HG03520 (cell line): ENCODE data around the gene GABRG3.
"Not testable (repeated sequence)": the region's sequence is repeated elsewhere in the genome, so short reads cannot be mapped to it uniquely, and the experiment has no call there.

Experiments
- ATAC-seq: cut with Tn5 transposase; IDR thresholded peaks from one replicate; pipeline ENCODE4 v1.9.1; 2021; ENCODE audit warnings: mild to moderate bottlenecking, moderate library complexity; ENCODE audit not compliant: unreplicated experiment

Gene GABRG3

GRCh38 chr15:27324886-27325615 is 354.1 kb downstream of the GABRG3 start:
- no peak for ATAC-seq

- ATAC-seq = no peak
These were observed 356.6 kb downstream of the GABRG3 start for GRCh38 chr15:27327467-27328025.

DNA sequence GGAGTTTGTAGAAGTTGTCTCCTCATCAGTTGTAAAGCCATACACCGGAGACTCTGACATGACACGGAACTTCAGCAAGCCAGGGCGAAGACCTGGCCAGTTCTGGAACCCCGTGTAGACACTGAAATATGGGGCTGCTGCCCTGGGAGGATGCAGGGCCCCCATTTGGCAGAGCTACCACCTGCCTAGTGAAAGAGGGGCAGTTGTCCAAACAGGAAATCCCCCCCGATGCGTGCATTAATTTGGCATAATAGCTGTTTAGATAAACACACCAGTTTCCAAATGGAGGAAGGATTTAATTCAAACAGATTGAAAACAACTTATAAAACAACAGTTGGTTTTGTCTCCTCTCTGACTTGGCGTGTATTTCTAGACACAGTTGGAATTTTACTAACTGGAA is 357.2 kb downstream of the GABRG3 start:
- ATAC-seq = no peak

- ATAC-seq = no peak
These were observed 357.6 kb downstream of the GABRG3 start for GRCh38 chr15:27328608-27329007.

GRCh38 chr15:27330326-27330725 is 359.3 kb downstream of the GABRG3 start:
- ATAC-seq = no peak

DNA sequence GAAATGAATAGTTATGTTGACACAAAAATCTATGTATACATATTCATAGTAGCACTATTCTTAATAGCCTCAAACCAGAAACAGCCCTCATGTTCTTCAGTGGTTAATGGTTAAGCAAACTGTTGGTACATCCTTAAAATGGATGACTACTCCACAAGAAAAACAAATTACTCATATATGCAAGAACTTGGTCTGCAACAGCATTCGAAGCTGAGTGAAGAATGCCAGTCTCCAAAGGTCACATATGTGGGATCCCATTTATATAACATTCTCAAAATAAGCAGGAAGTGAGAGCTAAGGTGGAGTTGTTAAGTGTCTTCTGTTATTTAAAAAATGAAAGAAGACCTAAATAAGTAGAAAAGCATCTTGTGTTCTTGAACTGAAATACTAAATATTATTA is 365.7 kb downstream of the GABRG3 start:
- ATAC-seq = no peak

GRCh38 chr15:27339138-27339537 is 368.2 kb downstream of the GABRG3 start:
- no peak for ATAC-seq

GRCh38 chr15:27341780-27342343 is 370.9 kb downstream of the GABRG3 start:
- ATAC-seq = no peak

DNA sequence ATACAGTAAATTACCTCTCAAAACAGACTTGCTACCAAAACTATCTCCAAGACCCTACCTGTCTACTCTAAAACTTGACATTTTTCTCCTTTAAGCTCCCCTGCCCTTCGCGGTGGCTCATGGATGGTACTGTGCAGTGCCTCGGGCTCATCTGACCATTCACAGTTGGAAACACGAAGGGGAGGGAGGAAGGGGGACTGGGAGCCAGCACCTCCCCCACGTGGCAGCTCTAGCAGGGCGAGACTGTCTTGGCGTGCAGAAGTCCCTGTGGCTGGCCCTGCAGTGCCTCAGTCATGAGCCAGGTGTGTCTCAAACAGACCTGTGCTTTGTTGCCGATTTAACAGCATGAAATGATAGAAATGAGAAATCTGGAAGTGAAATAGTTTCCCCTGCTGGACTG is 372.0 kb downstream of the GABRG3 start:
- ATAC-seq = no peak

DNA sequence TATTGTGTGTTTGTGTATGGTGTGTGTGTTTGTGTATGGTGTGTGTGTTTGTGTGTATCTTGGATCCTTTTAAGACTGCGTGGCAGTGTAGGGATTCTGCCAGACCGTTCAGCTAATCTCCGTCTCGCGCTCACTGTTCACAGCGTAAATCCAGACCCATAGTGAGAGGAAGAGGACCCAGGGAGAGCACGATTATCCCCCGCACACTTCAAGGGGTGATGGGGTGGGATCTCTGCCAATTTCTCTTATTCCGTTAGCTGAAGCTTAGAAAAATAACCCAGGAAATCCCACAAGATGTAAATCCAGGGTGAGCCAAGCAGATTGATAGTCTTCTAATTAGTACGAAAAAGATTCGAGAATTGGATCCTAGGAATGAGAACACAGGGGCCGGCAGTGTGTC is 381.2 kb downstream of the GABRG3 start:
- ATAC-seq = no peak

- ATAC-seq = no peak
These were observed 382.9 kb downstream of the GABRG3 start for GRCh38 chr15:27353856-27354255.

DNA sequence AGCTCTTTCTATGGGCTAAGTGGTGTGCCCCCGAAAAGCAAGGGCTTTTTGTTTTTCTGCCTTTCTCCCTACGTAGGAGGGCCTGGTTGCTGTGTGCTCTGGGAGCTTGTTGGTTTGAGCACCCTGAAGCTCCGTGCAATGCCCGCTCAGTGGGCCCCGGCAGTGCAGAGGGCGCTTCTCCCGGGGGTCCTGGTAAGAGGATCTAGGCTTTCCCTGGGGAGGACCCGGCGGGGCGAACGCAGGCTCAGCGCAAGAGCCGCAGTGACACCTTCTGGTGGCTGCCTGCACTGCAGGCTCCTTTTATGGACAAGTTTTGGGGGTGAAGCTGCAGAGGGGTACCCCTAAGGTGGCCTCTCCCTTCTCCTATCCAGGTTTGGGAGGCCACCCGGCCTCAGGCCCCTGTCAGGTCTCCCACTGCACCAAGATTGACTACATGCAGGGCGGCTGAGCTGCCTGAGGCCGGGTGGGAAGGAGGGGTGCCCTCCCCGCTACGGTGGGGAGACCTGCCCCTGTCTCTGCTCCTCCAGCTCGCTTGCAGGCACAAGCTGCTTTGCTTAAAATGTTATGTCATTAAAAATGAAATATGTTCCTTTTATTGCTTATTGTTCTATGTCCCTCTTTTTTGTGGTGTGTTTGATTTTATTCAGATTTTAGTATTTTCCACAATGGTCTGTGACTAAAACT is 387.9 kb downstream of the GABRG3 start:
- ATAC-seq = no peak

DNA sequence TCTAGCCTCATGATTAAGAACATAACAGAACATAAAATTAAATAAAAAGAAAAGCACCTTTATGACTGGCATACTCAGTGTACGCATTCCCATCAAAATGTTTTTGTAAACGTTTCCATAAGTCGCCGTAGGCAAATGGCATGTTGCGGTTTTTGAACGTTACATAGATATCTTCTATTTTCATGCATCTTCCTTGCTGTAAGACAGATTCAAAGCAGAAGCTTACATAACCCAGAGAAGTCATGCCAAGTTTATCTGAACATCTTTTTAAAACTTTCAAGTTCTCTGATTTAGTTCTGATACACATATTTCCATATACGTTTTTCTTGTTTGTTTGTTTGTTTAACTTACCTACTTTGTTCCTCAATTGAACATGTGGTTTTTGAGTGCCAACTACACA is 388.6 kb downstream of the GABRG3 start:
- no peak for ATAC-seq

- no peak for ATAC-seq
These were observed 389.3 kb downstream of the GABRG3 start for GRCh38 chr15:27360316-27360715.

DNA sequence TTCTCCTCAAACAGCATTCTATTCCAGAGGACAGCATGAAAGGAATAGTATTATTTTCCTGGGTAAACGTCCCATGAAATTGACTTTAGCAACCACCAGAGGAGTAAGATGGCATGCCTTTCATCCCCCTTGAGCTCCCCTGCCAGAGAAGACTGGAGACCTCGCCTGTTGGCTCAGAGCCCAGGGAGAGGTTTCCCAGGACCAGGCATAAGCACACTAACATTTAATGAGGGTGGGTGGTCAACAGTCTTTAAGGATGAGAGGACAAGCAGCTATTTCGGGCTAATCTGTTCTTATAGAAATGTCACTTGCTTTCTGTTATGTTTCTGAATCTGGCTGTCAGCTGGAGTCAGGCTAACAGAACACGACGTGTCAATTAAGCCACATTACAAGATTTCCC is 390.5 kb downstream of the GABRG3 start:
- no peak for ATAC-seq

DNA sequence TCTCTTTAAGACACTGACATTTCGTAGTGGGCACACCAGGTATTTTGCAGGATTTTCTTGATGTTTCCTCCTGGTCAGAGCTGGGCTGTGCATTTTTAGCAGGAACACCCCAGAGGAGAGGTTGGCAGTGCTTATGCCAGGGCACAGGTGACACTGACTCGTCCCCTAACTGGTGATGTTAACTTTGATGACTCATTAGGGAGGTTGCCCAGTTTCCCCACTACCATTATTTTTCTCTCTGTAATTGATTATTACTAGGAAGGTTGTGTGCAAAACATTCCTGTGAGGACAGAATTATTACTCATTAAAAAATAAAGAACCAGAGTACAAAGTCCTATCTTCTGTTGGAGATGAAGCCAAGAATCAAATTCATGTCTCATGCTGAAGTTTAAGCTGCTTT is 394.5 kb downstream of the GABRG3 start:
- ATAC-seq = no peak

DNA sequence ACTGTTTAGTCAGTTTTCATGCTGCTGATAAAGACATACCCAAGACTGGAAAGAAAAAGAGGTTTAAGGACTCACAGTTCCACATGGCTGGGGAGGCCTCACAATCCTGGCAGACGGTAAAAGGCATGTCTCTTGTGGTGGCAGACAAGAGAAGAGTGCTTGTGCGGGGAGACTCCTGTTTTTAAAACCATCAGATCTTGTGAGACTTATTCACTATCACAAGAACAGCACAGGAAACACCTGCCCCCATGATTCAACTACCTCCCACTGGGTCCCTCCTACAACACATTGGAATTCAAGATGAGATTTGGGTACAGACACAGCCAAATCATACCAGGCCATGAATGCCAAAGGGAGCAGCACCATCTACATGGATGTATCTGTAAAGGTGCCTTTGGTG is 406.4 kb downstream of the GABRG3 start:
- ATAC-seq = not testable (repeated sequence)

DNA sequence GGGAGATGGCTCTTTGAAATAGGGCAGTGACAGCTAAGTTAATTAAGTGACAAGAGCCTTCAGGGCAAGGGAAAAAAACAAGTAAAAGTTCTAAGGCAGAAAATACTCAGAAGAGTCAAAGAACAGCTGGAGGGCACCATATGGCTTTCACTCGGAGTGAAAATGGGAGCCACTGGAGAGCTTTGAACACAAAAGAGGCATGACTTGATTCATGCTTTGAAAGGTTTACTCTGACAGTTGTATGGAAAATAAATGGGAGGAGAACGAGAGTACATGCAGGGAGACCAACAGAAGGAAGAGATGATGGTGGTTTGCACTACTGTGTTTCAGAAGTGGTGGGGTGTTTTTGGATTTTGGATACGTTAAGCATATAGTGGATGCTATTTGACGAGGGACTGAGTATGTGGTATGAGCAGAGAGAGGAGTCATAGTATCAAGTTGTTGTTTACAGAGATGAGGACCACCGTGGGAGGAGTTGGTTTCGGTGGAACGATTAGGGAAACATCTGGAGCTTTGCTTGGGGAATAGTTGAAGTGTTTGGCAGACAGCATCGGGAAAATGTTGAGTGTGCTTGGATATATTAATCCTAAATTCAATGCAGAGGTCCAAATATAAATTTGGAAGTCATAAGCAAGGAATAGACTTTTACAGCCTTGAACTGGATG is 411.5 kb downstream of the GABRG3 start:
- no peak for ATAC-seq

GRCh38 chr15:27383726-27384125 is 412.7 kb downstream of the GABRG3 start:
- no peak for ATAC-seq

DNA sequence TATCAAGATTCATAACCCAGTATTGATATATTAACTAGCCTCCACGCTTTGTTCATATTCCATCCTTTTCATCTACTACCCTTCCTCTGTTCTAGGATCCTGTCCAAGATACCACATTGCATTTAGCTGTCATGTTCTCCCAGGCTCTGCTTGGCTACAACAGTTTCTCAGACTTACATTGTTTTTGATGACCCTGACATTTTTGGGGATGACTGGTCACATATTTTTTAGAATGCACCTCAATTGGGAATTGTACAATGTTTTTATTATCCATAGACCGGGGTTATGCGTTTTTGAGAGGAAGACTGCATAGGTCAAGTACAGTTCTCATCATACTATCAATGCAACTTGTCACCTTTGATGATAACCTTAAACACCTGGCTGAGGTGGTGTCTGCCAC is 421.2 kb downstream of the GABRG3 start:
- no peak for ATAC-seq

GRCh38 chr15:27396521-27396920 is 425.5 kb downstream of the GABRG3 start:
- ATAC-seq = no peak
